Vagina (tissue), 2 donors: ENCODE data around the gene OSBP2.

Experiments
- POLR2A ChIP-seq, 2 donors: fragments of 450-650 bp; IDR thresholded peaks; one replicate each; pipeline ENCODE4 v1.6.1; 2017; ENCODE audit warnings: antibody characterized with exemption in 2 of 2, mild to moderate bottlenecking in 2 of 2, moderate library complexity in 2 of 2
- TF ChIP-seq, protein P1 (sequence below), 3 experiments: fragments of 450-650 bp in 2 of 3; fragments of 200-600 bp in 1 of 3; sonication (generic) in 1 of 3; IDR thresholded peaks; one replicate each; pipeline ENCODE4 v1.5.1; 2017 to 2019; ENCODE audit warnings: antibody characterized with exemption in 3 of 3, mild to moderate bottlenecking in 2 of 3, moderate library complexity in 2 of 3

DNA sequence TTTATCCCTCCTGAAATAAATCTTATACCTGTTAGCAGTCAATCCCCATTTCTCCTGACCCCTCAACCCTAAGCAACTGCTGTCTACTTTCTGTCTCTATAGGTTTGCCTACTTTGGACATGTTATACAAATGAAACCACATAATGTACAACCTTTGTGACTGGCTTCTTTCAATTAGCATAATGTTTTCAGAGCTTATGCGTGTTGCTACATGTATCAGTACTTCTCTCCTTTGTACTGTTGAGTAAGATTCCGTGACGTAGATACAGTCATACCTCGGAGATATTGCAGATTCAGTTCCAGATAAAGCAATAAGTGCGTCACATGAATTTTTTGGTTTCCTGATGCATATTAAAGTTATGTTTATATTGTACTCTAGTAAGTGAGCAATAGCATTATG is 146.6 kb downstream of the OSBP2 start:
- TF ChIP-seq, protein P1, sequence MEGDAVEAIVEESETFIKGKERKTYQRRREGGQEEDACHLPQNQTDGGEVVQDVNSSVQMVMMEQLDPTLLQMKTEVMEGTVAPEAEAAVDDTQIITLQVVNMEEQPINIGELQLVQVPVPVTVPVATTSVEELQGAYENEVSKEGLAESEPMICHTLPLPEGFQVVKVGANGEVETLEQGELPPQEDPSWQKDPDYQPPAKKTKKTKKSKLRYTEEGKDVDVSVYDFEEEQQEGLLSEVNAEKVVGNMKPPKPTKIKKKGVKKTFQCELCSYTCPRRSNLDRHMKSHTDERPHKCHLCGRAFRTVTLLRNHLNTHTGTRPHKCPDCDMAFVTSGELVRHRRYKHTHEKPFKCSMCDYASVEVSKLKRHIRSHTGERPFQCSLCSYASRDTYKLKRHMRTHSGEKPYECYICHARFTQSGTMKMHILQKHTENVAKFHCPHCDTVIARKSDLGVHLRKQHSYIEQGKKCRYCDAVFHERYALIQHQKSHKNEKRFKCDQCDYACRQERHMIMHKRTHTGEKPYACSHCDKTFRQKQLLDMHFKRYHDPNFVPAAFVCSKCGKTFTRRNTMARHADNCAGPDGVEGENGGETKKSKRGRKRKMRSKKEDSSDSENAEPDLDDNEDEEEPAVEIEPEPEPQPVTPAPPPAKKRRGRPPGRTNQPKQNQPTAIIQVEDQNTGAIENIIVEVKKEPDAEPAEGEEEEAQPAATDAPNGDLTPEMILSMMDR (IDR thresholded peaks at IDR 0.05), result no peak
- TF ChIP-seq POLR2A (IDR thresholded peaks at IDR 0.05), result no peak
